GM18517 (cell line): ENCODE results near the gene CHCHD5.

Source experiments
- ATAC-seq: cut with Tn5 transposase; IDR thresholded peaks from one replicate; pipeline ENCODE4 v1.9.1; 2021; ENCODE audit warnings: mild to moderate bottlenecking, moderate library complexity; ENCODE audit not compliant: unreplicated experiment

CHCHD5 gene

GRCh38 chr2:112623913-112624777 lies 39.7 kb downstream of the CHCHD5 start:
- ATAC-seq = no peak

GRCh38 chr2:112625474-112626114 lies 41.2 kb downstream of the CHCHD5 start:
- ATAC-seq = no peak

GRCh38 chr2:112626604-112627059 lies 42.2 kb downstream of the CHCHD5 start:
- no peak for ATAC-seq

- ATAC-seq = no peak
These were observed 42.9 kb downstream of the CHCHD5 start for GRCh38 chr2:112627060-112628040.

GRCh38 chr2:112629224-112629623 lies 44.8 kb downstream of the CHCHD5 start:
- ATAC-seq = no peak

GRCh38 chr2:112629823-112630222 lies 45.4 kb downstream of the CHCHD5 start:
- no peak for ATAC-seq

- ATAC-seq = no peak
These were observed 45.9 kb downstream of the CHCHD5 start for GRCh38 chr2:112630268-112630667.

- no peak for ATAC-seq
These were observed 49.3 kb downstream of the CHCHD5 start for GRCh38 chr2:112633708-112634107.

GRCh38 chr2:112634153-112634873 lies 49.9 kb downstream of the CHCHD5 start:
- ATAC-seq = no peak

- no peak for ATAC-seq
These were observed 50.4 kb downstream of the CHCHD5 start for GRCh38 chr2:112634874-112635157.

- peak; percentile 93 for ATAC-seq
These were observed 52.3 kb downstream of the CHCHD5 start for GRCh38 chr2:112636605-112637288.

- ATAC-seq = no peak
These were observed 52.9 kb downstream of the CHCHD5 start for GRCh38 chr2:112637289-112637660.
